Measurements from ENCODE around the gene CDH4. TPM values are rescaled to one million over a fixed set of nuclear protein-coding genes. Genes with fewer than 3 reads are reported as not detected.

The CDH4 gene
- total and polyA plus RNA-seq, 2 of the 8 experiments (the other 6 are each of a cell fraction or from before 2014, with no cell fraction given): 4.3 to 7.9 TPM

- TF ChIP-seq CHD7 (IDR thresholded peaks at IDR 0.05; ENCODE audit: insufficient replicate concordance, low read length) (no peak), GTF2F1 (IDR thresholded peaks at IDR 0.05; ENCODE audit: borderline replicate concordance, low read depth, low read length) (no peak), SP4 (IDR thresholded peaks at IDR 0.05; ENCODE audit: low read length) (no peak), BRCA1 (IDR thresholded peaks at IDR 0.05; ENCODE audit: low read depth, low read length) (no peak), RNF2 (IDR thresholded peaks at IDR 0.05; ENCODE audit: borderline replicate concordance, low read depth, low read length, missing control alignments, poor library complexity, severe bottlenecking) (no peak), CTBP2 (IDR thresholded peaks at IDR 0.05; ENCODE audit: borderline replicate concordance, insufficient read depth, insufficient read length, low read length) (no peak), POLR2AphosphoS5 (IDR thresholded peaks at IDR 0.05; ENCODE audit: low read depth, low read length) (no peak), HDAC6 (IDR thresholded peaks at IDR 0.05; ENCODE audit: low read depth, low read length) (no peak), FOSL1 (IDR thresholded peaks at IDR 0.05; ENCODE audit: insufficient read depth, low read depth, low read length) (no peak), SP1 (IDR thresholded peaks at IDR 0.05; ENCODE audit: low read depth, low read length) (no peak), SIN3A (conservative IDR thresholded peaks at IDR 0.05 in 1 of 2, IDR thresholded peaks at IDR 0.05 in 1 of 2; ENCODE audit: low read depth in 1 of 2, low read length in 2 of 2) (no peak)
Observed at GRCh38 chr20:61791995-61792394, 539.9 kb downstream of the CDH4 start (continued).

All from H1 (cell line).